Right lobe of liver (tissue), 4 donors: ENCODE data around the gene APAF1.

Experiments
- CTCF ChIP-seq, 4 donors: fragments of 200-600 bp in 3 of 4; fragments of 450-650 bp in 1 of 4; IDR thresholded peaks; one replicate each; pipeline versions ENCODE4 v1.5.1 to v1.8.0; 2016 to 2022; ENCODE audit warnings: antibody characterized with exemption in 4 of 4, mild to moderate bottlenecking in 2 of 4
- POLR2A ChIP-seq: fragments of 450-650 bp; IDR thresholded peaks from one replicate; pipeline ENCODE4 v1.6.1; 2017; ENCODE audit warnings: antibody characterized with exemption, mild to moderate bottlenecking
- donor health status: DM: no; HTN: no; CAD: no.
- donor health status: DM: no; HTN: no; CAD: no.
- donor health status: DM: no; HTN: yes; CAD: no.

- no peak for TF ChIP-seq CTCF (IDR thresholded peaks at IDR 0.05)
- no peak for TF ChIP-seq POLR2A
These were observed 91.5 kb downstream of the APAF1 start for GRCh38 chr12:98736352-98737321.
